GM21367 (cell line): ENCODE measurements around the gene ENG.

Experiments used
- ATAC-seq: cut with Tn5 transposase; IDR thresholded peaks from one replicate; pipeline ENCODE4 v1.9.1; 2021; ENCODE audit not compliant: unreplicated experiment

Gene ENG

DNA sequence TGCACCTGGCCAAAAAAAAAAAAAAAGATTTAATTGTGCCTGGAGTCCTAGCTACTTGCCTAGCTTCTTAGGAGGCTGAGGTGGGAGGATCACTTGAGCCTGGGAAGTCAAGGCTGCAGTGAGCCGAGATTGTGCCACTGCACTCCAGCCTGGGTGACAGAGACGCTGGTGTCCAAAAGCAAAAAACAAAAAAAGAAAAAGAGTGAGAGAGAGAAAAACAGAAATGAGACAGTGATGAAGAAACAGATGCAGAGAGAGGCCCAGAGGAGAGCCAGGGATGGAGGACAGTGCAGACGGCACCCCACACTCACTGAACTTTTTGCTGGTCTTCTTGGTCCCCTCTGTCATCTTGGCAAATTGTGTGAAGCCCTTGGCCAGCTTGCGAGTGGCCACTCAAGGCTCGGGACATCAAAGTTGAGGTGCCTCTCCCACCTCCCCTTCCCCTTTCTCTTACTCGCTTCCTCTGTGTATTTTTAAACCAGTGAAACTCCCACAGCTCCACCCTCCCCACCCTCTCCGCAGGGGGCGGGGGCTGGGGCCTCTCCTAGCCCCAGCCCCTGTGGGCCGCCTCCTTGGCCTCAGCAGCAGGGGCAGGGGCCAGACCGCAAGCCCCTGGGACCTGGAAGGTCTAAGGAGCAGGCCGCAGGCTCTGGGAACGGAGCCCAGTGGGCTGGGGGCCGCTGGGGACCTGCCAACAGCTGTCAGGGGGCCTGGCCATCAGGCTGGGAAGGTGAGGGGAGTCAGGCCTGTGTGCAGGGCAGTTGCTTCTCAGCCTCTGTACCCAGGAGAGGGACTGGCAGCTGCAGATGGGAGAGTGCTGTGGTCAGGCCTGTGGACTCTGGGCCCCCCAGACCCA lies 76.0 kb downstream of the ENG start, which contains the start of gene SH2D3C:
Gene SH2D3C (minus strand): TSS at position 387 of the 856 bp plus-strand sequence. CDS start 39 bp downstream, at position 348.
- ATAC-seq, result peak; percentile 2

DNA sequence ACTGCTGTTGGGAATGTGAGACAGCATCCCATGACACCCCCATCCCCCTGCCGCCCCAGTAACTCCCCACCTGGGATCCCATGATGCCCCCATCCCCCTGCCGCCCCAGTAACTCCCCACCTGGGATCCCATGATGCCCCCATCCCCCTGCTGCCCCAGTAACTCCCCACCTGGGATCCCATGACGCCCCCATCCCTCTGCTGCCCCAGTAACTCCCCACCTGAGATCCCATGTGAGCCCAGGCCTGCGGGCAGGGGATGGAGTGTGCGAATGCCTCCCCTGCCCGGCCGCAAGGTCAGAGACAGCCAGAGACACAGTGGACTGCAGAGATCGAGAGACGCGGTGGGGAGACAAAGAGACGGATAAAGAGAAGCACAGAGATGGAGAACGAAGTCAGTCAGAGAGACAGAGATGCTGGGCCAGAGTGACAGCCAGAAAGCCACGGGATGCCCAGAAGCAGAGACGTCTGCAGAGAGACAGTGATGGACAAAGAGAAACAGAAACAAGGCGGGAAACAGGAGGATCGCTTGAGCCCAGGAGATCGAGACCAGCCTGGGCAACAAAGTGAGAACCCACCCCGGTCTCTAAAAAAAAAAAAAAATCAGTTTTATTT lies 77.0 kb downstream of the ENG start:
- no peak for ATAC-seq

DNA sequence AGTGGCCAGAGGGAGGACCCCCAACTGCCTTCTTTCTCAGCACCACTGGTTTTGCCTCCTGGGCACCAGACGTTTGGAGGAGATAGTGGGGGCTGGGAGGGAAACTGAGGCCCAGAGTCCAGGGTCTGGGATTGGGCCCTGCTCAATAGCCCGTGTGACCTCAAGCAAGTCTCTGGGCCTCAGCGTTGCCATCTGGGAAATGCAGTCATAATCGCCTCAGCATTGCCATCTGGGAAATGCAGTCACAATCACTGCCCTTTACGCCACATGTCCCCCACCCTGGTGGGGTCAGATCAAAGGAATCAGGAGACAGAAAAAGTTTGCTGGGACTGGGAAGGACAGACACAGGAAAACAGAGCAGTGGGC lies 77.6 kb downstream of the ENG start:
- no peak for ATAC-seq

DNA sequence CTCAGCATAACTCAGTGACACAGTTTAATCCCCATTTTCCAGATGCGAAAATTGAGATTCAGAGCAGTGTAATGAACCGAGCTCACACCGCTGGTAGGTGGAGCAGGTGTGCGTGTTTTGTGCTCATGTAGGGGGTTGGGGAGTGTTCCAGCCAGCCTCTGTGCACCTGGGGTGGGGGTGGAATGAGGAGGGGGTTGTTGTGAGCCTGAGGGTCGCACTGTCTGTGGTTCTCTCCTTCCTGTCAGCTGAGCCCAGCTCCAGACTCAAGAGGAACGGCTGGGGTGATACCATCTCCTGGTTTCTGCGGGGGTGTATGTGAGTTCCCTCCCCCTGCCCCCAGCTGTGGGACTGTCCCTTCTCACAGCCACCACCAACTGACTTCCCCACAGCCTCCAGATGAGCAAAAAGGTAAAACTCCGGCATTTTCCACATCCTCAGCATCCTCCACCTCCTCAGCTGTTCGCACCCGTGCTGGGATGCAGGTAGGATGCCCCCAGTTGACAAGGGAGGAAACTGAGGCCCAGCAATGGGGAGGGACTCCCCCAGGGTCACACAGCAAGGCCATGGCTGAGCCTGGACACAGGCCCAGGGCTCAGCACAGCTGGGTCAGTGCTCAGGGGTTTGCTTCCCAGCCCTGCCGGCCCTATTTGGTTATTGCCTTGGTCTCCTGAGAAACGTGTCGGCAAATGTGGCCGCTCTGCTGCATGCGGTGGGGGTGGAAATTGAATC lies 78.1 kb downstream of the ENG start:
- ATAC-seq, result peak; percentile 26

DNA sequence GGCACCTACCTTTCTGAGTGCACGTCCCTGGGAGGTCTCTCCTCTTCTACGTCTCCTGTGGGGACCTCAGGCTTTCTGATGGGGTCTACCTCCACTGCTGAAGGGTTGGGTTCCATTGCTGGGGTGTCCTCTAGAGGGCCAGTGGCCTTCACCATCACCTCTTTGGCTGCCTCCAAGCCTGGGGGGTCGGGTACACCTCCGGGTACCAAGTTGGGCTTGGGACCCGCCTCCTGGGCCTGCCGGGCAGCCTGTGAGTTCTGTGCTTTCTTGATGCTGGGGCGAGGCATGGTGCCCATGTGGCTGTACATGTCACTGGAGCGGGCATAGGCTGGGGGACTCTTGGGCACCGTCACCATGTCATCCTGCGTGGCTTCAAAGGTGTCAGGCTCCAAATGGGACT lies 80.5 kb downstream of the ENG start:
- ATAC-seq, result no peak

DNA sequence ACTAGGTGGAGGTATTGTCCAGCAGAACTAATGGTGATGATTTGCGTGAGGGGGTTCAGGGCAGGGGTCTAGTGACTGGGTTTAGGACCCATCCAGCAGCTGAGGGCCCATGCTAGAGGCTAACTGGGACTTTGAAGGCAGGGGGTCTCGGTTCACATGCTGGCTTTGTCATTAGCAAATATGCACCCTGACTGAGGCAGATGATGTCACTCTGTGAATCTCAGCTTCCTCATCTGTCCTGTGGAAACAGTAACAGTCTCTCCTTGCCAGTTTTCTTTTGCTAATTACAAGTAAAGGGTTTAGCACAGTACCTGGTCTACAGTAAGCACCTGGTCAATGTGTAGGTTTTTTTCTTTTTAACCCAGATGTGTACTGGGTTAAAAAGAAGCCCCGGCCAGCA lies 81.2 kb downstream of the ENG start:
- ATAC-seq, result no peak

DNA sequence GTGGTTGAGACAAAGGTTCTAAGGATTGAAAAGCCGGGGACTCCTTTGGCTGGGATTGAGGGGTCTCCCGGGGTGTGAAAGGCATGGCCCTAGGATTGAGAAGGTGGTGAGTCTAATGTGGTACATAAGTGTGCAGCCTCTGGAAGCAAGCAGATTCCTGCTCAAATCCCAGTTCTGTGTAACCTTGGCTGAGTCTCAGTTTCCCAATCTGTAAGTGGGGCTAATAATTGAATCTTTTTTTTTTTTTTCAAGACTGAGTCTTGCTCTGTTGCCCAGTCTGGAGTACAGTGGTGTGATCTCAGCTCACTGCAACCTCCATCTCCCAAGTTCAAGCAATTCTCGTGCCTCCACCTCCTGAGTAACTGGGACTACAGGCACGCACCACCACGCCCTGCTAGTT lies 81.9 kb downstream of the ENG start:
- ATAC-seq, result no peak

DNA sequence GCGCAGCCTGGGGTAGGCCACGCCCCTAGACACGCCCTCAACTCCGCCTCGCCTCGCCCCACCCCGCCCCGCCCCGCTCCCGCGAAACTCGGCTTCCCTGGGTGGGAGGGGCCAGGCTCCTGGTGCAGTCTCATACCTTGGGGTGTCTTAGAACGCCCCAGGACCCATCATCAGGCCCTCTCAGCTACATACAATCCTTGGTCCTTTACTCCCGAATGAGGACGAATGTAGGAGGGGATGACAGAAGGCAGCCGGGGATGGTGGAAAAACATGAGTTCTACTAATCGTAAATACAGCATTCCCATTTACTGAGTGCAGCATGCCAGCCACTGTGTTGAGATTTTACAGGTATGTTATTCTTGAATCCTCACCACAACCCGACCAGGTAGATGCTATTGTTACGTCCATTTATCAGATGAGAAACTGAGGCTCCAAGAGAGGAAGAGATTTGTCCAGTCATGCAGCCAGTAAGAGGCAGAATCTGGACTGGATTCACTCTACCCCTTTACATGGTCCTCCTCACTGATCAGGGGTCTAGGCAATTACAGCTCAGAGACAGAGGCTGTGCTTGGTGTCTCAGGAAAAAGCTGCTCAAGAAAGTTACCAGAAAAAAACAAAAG lies 82.8 kb downstream of the ENG start:
- no peak for ATAC-seq

DNA sequence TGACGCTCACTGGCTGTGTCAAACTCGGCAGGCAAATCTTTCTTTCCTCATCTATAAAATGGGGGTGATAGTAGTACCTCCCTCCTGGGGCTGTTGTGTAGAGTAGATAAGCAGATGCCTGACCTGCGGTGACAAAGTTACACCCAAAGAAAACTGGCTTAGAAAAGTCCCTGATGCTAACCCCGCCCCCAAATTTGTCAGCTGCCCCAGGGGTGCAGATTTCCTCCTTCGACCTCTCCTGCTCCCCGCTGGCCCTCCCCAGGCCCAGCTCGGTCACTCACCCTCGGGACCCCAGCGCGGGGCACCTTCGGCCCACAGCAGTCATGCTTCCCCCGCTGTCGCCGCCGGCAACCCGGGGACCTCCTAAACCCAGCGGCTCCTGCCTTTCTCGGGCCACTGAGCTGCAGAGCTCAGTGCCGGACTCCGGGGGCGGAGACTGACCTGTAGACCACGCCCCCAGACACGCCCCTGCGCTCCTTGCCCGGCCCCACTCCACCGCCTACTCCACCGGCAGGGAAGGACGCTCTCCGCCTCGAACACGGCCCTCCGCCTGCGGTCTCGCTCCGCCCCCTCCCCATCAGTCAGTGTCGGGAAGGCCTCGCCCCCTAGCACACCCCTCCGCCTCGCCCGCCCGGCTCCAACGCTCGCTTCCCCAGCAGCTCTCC lies 83.4 kb downstream of the ENG start:
- peak; percentile 81 for ATAC-seq

DNA sequence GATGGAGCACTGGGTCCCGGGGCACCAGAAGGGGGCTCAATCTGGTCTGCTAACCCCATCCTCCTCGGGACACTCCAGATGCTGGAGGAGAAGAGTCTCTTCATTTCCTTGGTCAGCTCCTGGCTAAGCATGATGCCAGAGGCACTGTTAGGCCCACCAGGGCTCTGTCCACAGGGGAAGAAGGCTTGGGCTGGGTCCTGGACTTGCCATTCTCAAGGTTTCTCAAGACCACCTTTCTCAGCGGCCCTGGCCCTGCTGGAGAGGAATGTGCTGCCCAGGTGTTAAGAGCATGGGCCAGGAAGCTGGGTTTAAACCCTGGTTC lies 83.9 kb downstream of the ENG start:
- ATAC-seq, result no peak

DNA sequence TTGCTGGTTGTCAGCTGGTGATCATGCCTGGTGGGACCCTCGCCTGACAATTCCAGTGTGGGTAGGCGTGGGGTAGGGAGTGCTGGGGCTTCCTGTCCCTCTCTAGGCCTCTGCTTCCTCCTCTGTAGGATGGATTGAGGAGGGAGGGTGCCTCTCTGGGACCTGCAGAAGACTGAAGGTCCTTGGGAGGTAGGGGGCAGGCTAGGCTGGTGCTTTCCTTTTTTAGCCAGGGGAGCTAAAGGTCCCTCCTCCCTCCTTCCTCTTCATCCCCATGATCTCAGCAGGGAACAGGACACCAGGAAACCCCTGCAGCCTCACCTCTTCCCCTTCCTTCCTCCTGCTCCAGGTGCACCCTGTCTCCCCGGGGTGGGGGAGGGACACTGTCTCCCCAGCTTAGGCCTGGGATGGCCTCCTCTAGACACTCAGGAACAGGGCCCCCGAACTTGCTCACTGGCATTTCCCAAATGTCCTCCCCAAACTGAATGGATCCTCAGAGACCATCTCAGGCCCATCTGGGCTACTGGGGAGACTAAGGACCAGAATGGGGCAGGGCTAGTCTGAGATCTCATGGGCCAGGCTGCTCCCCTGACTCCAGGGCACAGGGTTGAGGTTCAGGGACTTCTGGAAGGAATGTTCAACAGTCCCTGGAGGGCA lies 84.4 kb downstream of the ENG start:
- ATAC-seq, result no peak

DNA sequence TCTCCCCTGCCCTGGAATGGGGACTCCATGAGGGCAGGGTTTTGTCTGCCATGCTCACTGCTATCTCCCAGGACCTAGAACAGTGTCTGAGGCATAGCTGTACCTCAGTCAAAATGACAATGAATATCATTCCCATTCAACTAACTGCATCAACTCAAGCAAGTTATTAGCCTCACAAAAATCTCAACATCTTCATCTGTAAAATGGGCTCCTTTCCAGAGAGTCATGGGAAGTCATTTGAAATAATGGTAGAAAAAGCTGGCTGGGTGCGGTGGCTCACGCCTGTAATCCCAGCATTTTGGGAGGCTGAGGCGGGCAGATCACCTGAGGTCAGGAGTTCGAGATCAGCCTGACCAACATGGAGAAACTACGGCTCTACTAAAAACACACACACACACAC lies 85.4 kb downstream of the ENG start:
- no peak for ATAC-seq

DNA sequence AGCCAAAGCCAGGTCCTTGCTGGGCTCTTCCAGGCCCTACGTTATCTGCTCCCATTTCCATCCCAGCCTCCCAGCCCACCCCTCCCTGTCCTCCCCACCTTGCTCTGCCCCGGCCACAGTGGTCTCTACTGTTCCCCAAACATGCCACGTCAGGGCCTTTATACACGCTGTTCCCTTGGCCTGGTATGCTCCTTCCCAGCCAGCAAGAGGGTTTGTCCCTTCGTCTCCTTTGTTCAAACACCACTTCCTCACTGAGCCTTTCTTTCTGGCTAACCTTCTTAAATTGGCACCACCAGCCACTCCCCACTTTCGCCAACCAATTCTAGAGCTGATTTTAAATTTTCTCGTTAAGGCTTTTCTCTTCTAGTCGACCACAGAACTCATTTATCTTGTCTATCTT lies 85.8 kb downstream of the ENG start:
- no peak for ATAC-seq

DNA sequence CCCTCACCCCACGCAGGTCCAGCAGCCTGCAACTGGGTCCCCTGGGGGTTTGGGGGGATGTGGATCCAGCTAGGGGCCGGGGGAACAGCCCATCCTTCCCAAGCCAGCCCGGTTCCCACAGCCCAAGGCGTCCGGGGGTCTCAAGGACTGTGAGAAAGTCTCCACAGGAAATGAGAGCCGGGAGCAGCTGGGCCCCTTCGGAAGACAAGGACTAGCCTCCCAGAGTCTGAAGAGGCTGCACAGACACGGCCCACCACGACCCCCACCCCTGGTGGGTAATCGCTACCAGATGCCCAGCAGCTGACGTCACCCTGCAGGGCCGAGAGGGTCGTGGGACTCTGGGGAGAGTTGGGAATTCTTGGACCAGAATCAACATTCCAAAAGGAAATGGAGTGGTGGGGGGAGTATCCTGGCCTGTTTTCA lies 86.5 kb downstream of the ENG start:
- ATAC-seq, result no peak

DNA sequence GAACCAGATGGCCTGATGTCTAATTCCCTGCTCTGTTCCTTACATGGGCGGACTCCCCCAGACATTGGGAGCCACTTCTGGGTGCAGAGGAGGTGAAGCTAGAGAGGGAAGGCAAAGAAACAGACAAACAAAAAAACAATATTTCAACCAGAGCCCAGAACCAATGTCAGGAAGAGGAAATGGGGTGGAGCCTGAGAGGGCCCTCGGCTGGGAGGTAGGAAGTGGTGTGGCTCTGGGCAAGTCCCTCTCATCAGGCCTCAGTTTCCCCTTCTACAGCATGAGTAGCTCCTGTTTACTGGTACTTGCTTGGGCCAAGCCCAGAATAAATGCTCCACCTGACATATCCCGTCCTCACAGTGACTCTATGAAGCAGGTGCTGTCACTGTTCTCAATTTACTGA lies 87.0 kb downstream of the ENG start:
- ATAC-seq, result no peak

DNA sequence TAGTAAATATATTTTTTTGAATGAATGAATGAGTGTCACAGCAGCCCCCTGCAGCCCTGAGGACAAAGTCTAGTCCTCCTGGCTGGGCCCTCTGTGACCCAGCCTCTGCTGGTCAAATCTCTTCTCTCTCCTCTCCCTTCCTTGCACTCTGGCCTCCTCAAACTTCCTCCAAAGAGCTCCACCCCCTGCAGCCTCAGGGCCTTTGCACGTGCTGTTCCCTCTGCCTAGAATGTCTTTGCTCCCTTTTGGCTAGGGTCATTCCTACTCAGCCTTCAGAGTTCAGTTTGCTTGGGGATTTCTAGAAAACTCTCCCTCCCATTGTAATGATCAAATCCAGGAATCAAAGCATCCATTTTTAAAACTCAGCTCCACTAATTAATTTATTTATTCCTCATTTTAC lies 89.0 kb downstream of the ENG start:
- ATAC-seq, result no peak
